NCI-H748 treated with DMSO at 0.1 percent for 48 hours (cell line): ENCODE measurements around the gene PDE4A.
"Not testable (repeated sequence)": the region's sequence is repeated elsewhere in the genome, so short reads cannot be mapped to it uniquely, and the experiment has no call there.

Source experiments
- DNase-seq: peaks from one replicate; lab custom pipeline; 2025; lab: John Stamatoyannopoulos, UW

The PDE4A gene

DNA sequence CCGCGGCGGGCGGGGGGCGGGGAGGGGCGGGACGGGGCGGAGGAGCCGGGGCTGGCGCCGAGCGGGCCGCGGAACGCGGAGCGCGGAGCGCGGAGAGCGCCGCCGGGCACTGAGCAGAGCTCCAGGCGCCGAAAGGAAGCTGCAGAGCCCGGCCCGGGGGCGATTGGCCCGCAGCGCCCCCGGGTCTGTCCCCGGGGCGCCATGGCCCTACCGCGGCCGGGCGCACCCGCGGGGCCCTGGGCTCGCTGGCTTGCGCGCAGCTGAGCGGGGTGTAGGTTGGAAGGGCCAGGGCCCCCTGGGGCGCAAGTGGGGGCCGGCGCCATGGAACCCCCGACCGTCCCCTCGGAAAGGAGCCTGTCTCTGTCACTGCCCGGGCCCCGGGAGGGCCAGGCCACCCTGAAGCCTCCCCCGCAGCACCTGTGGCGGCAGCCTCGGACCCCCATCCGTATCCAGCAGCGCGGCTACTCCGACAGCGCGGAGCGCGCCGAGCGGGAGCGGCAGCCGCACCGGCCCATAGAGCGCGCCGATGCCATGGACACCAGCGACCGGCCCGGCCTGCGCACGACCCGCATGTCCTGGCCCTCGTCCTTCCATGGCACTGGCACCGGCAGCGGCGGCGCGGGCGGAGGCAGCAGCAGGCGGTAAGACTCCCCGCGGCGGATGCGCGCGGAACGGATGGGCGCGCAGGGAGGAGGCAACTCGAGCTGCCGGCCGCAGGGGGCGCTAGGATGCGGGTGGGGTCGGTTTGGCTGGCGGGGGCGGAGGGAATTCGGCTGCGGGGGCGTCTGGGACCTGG is at the start of gene PDE4A:
Gene PDE4A, plus strand, starts transcription at position 95 of the 796 bp plus-strand sequence. Its CDS starts 227 bp downstream, at position 322.
- DNase-seq, result no peak

DNA sequence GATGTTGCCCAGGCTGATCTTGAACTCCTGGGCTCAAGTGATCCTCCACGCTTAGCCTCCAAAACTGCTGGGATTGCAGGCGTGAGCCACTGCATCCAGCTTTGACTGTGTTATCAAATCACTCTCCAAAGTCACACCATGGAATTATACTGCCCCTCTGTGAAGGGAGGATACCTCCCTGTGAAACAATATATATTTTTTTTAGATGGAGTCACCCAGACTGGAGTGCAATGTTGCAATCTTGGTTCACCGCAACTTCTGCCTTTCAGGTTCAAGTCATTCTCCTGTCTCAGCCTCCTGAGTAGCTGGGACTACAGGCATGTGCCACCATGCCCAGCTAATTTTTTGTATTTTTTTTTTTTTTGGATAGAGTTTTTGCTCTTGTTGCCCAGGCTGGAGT is 47.6 kb upstream of the PDE4A start:
- no peak for DNase-seq

DNA sequence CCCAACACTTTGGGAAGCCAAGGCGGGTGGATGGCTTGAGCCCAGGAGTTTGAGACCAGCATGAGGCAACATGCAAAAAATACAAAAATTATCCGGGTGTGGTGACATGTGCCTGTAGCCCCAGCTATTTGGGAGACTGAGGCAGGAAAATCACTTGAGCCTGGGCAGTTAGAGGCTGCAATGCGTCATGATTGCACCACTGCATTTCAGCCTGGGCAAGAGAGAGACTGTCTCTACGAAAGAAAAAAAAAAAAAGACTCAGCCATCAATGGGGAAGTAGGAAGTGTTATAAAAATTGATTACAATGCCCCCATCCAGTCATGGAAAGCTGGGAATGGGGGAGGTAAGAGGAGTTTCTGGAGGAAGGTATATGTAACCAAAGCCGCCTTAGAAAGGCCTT is 45.4 kb upstream of the PDE4A start:
- DNase-seq, result no peak

DNA sequence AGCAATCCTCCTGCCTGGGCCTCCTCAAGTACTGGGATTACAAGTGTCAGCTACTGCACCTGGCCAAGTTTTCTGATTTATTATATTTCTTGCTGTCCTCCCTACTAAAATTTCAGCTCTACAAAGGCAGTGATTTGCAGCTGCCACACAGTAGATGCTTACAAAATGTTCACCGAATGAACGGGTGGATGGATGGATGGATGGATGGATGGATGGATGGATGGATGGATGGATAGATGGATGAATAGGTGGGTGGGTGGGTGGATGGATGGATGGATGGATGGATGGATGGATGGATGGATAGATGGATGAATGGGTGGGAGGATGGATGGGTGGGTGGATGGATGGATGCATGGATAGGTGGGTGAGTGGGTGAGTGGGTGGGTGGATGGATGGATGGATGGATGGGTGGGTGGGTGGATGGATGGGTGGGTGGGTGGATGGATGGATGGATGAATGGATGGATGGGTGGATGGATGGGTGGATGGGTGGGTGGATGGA is 43.1 kb upstream of the PDE4A start:
- not testable (repeated sequence) for DNase-seq

DNA sequence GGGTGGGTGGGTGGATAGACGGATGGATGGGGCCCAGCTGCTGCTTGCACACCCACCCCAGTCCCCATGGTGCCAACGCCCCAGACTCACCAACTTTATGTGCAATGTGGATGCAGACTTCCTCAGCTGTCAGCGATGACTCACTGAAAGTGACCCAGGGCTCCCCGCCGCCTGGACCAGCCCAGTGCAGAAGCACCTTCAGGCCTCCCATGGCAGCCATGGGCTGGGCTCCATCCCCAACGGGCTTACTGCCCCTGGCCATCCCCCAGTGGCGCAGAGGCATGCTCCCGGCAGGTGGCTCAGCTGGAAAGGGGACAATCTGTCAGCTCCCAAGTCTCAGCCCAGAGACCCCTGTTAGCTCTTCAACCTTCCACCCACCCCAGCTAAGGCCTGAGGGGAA is 42.2 kb upstream of the PDE4A start:
- DNase-seq, result no peak

DNA sequence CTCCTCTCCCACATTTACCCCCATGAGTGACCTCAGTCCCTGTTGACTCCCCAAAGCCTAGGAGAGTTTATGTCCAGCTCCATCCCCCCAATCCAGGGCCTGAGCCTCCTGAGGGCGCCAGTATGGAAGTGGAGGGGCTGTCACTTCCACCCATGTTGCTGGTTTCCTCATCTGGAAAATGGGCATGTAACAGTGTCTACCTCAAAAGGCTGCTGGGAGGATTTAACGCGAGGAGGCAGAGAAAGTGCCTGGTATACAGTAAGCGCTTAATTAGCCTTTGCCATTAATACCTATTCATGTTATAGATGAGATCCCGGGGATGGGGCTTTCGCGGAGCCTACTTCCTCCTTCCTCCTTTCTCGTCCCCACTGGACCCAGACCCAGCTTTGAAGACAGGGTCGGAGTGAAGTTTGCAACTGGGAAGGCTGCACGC is 40.4 kb upstream of the PDE4A start:
- no peak for DNase-seq

DNA sequence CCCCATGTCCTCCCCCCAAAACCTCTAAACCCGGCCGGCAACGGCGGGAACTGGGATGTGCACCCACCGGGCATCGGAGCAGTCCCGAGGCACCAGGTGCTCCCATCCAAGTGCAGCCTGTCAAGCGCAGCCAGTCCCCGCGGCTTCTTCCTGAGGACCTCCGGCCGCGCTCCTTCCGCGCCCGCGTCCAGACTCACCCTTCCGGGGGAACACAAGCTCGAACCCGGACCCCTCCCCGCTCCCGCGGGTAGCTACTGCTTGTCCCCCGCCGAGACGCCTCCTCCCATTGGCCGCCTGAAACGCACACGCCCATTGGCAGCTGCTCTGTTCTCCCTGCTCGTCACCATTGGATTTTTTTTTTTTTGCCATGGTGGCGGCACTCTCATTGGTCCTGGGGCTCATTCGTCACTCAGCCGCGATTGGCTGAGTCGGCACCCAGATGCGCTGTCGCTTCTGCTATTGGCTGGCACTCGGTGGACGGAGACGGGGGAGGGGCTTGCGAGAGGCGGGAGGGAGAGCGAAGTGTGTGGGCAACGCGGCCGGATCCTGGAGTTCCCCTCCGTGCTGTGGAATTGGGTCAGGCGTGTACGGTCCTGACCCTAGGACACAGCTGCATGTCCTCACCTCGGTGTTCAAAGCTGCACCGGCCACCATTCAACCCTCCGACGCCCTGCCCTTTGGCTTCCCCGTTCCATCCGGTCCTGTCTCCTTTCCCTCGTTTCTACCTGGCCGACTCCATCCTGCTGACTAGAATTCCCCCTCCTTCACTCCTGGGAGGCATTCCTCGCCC is 39.8 kb upstream of the PDE4A start, which contains the start of gene TYK2:
Gene TYK2, minus strand, starts transcription at position 260 of the 790 bp plus-strand sequence. CDS start 2,166 bp downstream, outside the sequence.
- peak; percentile 94 for DNase-seq

DNA sequence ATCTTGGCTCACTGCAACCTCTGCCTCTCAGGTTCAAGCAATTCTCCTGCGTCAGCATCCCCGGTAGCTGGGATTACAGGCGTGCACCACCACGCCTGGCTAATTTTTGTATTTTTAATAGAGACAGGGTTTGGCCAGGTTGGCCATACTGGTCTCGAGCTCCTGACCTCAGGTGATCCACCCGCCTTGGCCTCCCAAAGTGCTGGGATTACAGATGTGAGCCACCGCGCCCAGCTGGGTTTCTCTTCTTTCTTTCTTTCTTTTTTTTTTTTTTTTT is 37.2 kb upstream of the PDE4A start:
- not testable (repeated sequence) for DNase-seq

DNA sequence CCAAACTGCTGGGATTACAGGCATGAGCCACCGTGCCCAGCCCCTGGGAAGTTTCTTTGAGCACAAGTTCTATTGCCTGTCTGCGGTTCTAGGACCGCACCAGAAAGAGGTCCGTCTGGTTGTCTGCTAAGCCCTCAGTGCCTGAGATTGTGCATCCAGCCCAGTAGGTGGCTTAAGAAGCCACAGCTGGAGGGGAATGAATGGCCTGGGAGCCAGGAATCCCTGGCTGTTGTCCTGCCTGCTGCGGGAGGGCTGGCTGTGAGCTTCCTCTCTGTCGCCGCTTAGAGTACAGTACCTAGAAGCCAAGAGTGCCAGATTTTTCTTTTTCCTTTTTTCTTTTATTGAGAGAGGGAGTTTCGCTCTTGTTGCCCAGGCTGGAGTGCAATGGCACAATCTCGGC is 35.8 kb upstream of the PDE4A start:
- no peak for DNase-seq

DNA sequence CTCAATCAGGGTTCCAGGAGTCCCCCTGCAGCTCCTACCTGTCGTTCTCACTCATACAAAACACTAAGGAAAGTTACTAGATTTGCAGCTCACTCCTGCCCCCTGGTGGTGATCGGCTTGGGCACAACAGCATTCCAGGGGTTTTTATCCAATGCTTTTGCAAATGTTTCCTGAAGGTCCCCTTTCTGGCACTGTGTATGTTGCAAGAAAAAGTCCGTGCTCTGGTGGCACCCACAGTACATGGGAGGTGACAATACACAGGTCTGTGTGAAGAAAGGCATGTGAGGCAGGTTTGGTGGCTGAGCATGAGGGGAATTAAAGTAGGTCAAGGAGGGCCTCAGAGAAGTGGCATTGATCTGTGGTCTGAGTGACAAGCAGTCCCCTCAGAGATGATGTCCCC is 31.4 kb upstream of the PDE4A start:
- peak; percentile 59 for DNase-seq

DNA sequence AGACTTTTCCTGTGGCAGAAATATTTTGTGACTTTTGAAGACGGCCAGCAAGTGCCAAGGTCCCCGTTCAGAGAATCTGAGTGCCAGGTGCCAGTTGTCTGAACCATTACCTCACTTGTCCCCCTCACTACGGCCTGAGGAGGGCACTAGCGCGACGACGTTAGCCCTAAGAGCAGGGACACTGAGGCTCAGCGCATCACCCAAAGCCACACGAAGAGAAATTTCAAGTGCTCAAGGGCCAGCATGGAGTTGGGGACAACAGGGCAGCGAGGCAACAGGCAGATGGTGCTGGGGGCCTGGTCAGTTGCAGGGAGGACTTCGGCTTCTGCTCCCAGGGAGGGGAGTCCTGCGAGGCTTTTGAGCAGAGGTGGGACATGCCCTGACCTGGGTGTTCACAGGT is 30.5 kb upstream of the PDE4A start:
- DNase-seq, result no peak

DNA sequence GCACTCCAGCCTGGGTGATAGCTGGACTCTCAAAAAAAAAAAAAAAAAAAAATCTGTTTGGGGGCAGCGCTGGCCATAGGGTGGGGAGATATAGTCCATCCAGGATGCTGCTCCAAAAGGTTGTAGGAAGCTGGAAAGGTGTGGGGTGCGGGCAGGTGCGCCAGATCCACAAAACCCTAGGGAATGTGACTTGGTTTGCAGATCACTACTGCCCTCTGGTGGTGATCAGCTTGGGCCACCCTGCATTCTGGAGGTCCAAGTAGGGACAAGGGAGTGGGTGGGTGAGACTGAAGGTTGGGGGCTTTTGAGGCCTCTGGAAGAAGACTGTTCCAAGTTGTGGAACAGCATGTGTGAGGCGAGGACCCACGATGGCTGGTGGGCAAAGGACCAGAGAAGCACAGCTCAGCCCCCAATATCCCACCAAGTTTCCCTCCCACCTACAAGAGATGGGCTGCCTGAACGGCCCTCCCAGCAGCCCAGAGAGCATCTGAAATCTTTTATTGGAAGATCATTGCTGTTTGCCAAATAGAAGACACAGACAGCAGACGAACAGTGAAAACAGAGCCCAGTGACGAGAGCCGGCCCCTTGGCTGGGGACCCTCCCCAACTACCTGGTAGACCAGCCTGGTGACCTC is 29.6 kb upstream of the PDE4A start:
- DNase-seq, result peak; percentile 13

DNA sequence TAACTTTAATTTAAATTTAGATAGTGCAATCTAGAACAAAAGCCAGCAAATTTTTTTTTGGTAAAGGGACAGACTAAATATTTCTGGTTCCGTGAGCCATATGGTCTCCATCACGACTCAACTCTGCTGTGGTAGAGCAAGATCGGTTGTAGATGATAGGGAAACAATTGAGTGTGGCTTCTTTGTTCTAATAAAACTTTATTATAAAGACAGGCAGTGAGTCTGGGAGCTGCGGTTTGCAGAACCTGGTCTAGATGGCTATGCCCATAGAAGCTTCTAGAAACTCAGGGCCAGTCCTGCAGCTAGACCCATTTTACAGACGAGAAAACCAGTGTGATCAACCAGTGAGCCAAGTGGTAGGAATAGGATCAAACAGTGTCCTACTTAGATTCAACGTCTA is 28.2 kb upstream of the PDE4A start:
- no peak for DNase-seq

DNA sequence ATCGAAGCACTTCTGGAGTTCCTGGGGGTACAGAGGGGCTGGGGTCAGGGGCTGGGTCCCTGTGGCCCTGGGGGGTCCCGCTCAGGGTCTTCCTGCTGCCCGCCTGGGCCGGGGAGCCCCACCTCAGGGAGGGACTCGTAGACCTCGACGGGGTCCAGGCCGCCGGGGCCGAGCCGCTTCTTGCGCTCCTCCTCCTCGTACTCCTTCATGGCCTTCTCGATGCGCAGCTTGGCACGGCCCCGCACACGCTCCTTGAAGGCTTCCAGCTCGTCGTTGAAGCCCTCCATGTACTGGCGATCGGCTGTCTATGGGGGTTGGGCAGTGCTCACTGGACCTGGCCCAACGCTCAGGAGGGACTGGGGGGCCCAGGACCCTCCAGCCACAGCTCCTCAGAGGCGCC is 27.2 kb upstream of the PDE4A start:
- no peak for DNase-seq

DNA sequence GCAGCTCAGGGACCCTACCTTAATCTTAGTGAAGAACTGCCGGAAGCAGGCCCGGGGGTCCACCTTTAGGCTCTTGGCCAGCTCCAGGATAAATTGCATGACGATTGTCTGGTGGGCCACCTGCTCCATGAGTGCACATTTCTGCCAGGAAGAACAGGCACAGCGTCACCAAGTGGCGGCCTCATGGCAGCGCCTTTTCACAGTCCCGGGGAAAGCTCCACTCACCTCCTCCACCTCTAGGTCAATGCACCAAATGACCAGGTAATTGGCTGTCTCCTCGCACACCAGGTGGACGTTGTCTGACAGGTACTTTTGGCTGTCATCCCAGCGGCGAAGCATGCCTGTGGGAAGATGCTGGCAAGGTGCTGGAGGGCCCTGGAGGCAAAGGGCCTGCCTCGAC is 25.3 kb upstream of the PDE4A start:
- no peak for DNase-seq

DNA sequence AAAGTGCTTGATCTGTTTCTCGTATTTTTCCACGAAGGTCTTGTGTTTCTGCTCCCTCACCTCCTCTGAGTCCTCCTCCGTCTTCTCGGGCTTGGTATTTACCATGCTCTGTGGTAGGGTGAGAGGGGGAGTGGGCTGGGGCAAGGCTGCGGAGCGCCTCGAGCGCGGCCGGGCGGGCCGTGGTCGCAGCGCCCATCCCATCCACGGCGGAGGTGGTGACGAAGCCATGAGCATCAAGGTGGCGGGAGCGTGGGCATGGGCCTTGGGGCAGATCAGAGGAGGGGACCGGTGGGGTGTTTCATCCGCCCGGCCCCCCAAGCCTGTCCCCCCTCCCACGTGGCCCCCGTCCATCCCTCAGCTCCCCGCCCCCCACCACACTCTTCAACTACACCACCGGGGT is 24.9 kb upstream of the PDE4A start:
- DNase-seq, result no peak

DNA sequence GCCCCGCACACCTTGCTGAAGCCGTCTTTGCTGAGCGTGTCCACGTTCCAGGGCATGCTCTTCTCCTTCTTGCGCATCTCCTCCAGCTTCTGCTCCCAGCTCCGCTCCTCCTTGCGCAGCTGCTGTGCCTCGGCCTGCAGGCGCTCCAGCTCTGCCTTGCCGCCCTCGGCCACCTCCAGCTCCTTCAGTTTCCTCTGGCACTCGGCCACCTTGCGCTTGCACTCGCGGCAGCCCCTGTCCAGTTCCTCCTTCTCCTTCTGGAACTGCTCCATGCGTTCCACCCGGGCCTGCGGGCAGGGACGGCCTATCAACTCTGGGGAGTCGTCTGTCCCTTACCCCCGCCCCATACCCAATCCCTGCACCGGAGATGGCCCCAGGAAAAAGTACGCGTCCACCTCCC is 24.4 kb upstream of the PDE4A start:
- DNase-seq, result no peak

DNA sequence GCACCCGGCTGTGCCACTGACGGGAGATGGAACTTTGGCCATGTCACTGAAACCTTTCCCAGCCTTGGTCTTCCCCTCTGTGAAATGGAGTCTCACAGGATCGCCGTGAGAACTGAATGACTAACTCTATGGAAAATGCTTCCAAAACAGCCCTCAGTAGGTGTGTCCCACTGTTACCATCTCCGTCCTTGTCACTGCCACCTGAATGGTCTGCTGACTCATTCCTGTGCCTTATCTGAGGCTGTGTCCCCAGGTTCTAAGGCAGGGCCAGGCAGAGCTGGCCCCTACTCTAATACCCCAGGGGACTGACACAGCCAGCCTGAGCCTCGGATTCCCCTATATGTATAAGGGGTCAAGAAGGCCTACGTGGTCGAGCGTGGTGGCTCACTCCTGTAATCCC is 21.5 kb upstream of the PDE4A start:
- no peak for DNase-seq

DNA sequence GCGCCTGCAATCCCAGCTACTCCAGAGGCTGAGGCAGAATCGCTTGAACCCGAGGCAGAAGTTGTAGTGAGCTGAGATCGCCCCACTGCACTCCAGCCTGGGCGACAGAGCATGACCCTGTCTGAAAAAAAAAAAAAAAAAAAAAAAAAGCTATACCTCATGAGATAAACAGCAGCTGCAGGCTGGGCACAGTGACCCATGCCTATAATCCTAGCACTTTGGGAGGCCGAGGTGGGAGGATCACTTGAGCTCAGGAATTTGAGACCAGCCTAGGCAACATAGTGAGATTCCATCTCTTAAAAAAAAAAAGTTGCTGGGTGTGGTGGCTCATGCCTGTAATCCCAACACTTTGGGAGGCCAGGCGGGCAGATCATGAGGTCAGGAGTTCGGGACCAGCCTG is 21.0 kb upstream of the PDE4A start:
- not testable (repeated sequence) for DNase-seq

DNA sequence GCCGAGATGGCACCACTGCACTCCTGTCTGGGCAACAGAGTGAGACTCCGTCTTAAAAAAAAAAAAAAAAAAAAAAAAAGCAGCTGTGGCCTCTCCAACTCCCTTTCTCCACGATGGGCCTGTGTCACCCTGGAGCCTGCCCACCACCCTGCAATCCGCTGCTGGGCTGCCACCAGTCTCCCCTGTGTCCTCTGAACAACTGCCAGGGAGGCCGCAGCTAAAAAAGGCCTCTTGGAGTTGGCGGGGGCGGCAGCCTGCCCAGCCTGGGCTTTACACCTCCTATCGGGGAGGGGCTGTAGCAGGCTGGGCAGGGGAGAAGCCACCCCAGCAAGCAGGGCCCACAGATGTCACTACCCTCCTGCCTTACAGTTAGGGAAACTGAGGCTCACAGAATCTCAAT is 20.5 kb upstream of the PDE4A start:
- DNase-seq, result no peak

DNA sequence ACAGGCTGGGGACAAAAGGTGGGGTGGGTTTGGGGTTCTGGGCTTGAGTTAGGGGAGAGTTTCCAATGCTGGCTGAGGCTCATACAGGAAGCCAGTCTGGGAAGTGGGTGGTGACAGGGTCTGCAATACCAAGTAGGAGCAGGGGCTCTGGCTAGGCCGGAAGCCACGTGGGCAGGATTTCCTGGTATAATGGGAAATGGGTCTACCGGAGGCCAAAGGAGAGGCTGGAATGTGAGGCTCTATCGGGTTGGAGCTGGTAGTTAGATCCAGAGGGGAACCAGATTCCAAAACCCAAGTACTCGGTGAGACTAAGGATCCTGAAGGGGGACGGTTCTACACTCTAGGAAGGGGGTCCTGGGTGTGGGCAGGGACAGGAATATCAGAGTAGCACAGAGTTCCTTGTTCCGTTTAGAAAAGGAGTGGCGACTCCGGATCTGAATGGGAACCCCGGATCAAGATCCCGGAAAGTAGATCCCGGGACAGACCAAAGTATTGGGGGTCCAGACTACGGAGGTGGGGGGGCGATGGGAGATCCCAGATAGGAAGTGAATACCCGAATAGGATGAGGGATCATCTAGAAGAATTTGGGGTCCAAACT is 17.8 kb upstream of the PDE4A start:
- no peak for DNase-seq
